Measurements from ENCODE around the gene WFS1.

Gene WFS1

GRCh38 chr4:6230827-6231662, 38.6 kb upstream of the WFS1 start:
- H3K4me3 ChIP-seq (ENCODE audit: low read length): no peak overlapping the region
- no peak for TF ChIP-seq ZNF274 (IDR thresholded peaks at IDR 0.05; ENCODE audit: low read depth, low read length)

- TF ChIP-seq ZNF274 (IDR thresholded peaks at IDR 0.05; ENCODE audit: low read depth, low read length): no peak
- no peak overlapping the region for H3K4me3 ChIP-seq (ENCODE audit: low read length)
Observed at GRCh38 chr4:6231663-6232165, 37.9 kb upstream of the WFS1 start.

- TF ChIP-seq ZNF274 (IDR thresholded peaks at IDR 0.05; ENCODE audit: low read depth, low read length): no peak
- no peak overlapping the region for H3K4me3 ChIP-seq (ENCODE audit: low read length)
Observed at GRCh38 chr4:6232836-6233785, 36.5 kb upstream of the WFS1 start.

- no peak overlapping the region for H3K4me3 ChIP-seq (ENCODE audit: low read length)
- TF ChIP-seq ZNF274 (IDR thresholded peaks at IDR 0.05; ENCODE audit: low read depth, low read length): no peak
Observed at GRCh38 chr4:6233929-6234328, 35.7 kb upstream of the WFS1 start.

- no peak overlapping the region for H3K4me3 ChIP-seq (ENCODE audit: low read length)
- no peak for TF ChIP-seq ZNF274 (IDR thresholded peaks at IDR 0.05; ENCODE audit: low read depth, low read length)
Observed at GRCh38 chr4:6235012-6235411, 34.6 kb upstream of the WFS1 start.

- H3K4me3 ChIP-seq (ENCODE audit: low read length): no peak overlapping the region
- no peak for TF ChIP-seq ZNF274 (IDR thresholded peaks at IDR 0.05; ENCODE audit: low read depth, low read length)
Observed at GRCh38 chr4:6235901-6236640, 33.6 kb upstream of the WFS1 start.

GRCh38 chr4:6236816-6237390, 32.7 kb upstream of the WFS1 start:
- no peak for TF ChIP-seq ZNF274 (IDR thresholded peaks at IDR 0.05; ENCODE audit: low read depth, low read length)
- H3K4me3 ChIP-seq (ENCODE audit: low read length): no peak overlapping the region

GRCh38 chr4:6239486-6239885, 30.2 kb upstream of the WFS1 start:
- no peak for TF ChIP-seq ZNF274 (IDR thresholded peaks at IDR 0.05; ENCODE audit: low read depth, low read length)
- no peak overlapping the region for H3K4me3 ChIP-seq (ENCODE audit: low read length)

GRCh38 chr4:6239968-6240367, 29.7 kb upstream of the WFS1 start:
- TF ChIP-seq ZNF274 (IDR thresholded peaks at IDR 0.05; ENCODE audit: low read depth, low read length): no peak
- H3K4me3 ChIP-seq (ENCODE audit: low read length): no peak overlapping the region

- TF ChIP-seq ZNF274 (IDR thresholded peaks at IDR 0.05; ENCODE audit: low read depth, low read length): no peak
- no peak overlapping the region for H3K4me3 ChIP-seq (ENCODE audit: low read length)
Observed at GRCh38 chr4:6241062-6241845, 28.4 kb upstream of the WFS1 start.

GRCh38 chr4:6242271-6243029, 27.2 kb upstream of the WFS1 start:
- no peak for TF ChIP-seq ZNF274 (IDR thresholded peaks at IDR 0.05; ENCODE audit: low read depth, low read length)
- H3K4me3 ChIP-seq (ENCODE audit: low read length): no peak overlapping the region

Data from GM08714 (cell line).